ENCODE results near the gene PSD.

PSD gene

DNA sequence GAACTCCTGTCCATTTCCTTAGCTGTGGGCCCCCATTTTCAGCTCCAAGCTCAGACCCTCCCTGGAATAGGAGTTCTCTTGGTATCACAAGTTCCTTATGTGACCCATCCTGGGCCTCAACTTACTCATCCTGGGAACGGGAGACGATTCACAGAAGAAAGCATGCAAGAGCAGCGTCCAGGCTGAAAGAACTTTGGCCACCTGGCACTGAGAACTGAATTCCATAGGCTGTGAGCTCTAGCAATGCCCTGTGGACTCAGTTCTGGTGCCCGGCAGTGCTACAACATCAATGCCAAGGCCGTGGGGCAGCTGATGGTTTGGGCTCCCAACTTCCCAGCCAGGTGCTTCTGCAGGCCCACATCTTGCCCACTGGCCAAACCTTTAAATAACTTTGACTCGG, 17.7 kb upstream of the PSD start:
- peaks cover 5% of the 10 kb centered on the region for H3K4me1 ChIP-seq (ENCODE audit: control insufficient read depth, insufficient read depth, low read length)
- no peaks in the 10 kb centered on the region for H3K36me3 ChIP-seq (ENCODE audit: control insufficient read depth, insufficient read depth, low read length)
- H3K4me3 ChIP-seq (ENCODE audit: low read depth, low read length), result peak overlapping the region; percentile 23
- H3K27me3 ChIP-seq (ENCODE audit: control insufficient read depth, insufficient read depth, low read length), result peaks cover 41% of the 10 kb centered on the region
- no peaks in the 10 kb centered on the region for H3K9me3 ChIP-seq (ENCODE audit: control insufficient read depth, insufficient read depth, low read length)
- H3K9ac ChIP-seq (ENCODE audit: low read depth, low read length), result no peak overlapping the region

DNA sequence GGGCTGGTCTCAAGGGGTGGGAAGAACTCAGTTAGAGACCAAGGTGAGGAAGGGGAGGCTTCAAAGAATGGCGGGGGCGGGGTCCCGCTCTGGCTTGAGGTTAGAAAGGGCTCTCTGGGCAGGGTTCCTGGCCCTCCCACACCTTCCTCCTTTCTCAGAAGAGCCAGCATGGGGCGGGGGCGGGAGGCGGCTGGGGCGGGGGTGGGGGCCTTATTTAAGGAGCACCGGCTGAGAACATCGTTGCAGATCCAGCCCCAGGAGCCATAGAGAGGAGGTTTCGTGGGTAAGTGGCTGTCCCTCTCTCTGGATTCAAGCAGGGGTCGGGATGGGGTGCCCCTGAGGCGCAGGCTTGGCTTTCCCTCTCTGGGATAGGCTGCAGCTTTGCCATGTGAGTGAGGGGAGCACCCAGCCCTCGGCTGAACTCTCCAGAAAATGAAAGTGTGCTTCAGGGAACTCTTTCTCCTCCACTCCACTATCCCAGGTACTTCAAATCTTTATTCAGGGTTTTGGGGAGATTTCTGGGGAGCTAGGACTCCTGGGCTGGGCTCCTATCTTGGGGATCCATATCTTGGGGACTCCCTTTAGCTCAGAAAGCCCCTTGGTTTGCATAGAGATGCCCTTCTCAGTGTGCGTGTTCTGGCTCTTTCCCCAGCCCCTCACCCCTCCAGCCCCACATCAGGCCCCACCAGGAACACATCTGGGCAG, 17.1 kb upstream of the PSD start:
- peaks cover 5% of the 10 kb centered on the region for H3K4me1 ChIP-seq (ENCODE audit: control insufficient read depth, insufficient read depth, low read length)
- no peaks in the 10 kb centered on the region for H3K9me3 ChIP-seq (ENCODE audit: control insufficient read depth, insufficient read depth, low read length)
- peak overlapping the region; percentile 41 for H3K9ac ChIP-seq (ENCODE audit: low read depth, low read length)
- no peaks in the 10 kb centered on the region for H3K36me3 ChIP-seq (ENCODE audit: control insufficient read depth, insufficient read depth, low read length)
- H3K4me3 ChIP-seq (ENCODE audit: low read depth, low read length), result peak overlapping the region; percentile 50
- H3K27me3 ChIP-seq (ENCODE audit: control insufficient read depth, insufficient read depth, low read length), result peaks cover 41% of the 10 kb centered on the region

- Histone ChIP-seq H3K4me3 (ENCODE audit: low read depth, low read length) (peak overlapping the region; percentile 50), H3K9me3 (ENCODE audit: control insufficient read depth, insufficient read depth, low read length) (no peaks in the 10 kb centered on the region), H3K36me3 (ENCODE audit: control insufficient read depth, insufficient read depth, low read length) (no peaks in the 10 kb centered on the region), H3K27me3 (ENCODE audit: control insufficient read depth, insufficient read depth, low read length) (peaks cover 41% of the 10 kb centered on the region), H3K9ac (ENCODE audit: low read depth, low read length) (peak overlapping the region; percentile 41), H3K4me1 (ENCODE audit: control insufficient read depth, insufficient read depth, low read length) (peaks cover 5% of the 10 kb centered on the region)
Observed at GRCh38 chr10:102435133-102435497, 16.5 kb upstream of the PSD start.

DNA sequence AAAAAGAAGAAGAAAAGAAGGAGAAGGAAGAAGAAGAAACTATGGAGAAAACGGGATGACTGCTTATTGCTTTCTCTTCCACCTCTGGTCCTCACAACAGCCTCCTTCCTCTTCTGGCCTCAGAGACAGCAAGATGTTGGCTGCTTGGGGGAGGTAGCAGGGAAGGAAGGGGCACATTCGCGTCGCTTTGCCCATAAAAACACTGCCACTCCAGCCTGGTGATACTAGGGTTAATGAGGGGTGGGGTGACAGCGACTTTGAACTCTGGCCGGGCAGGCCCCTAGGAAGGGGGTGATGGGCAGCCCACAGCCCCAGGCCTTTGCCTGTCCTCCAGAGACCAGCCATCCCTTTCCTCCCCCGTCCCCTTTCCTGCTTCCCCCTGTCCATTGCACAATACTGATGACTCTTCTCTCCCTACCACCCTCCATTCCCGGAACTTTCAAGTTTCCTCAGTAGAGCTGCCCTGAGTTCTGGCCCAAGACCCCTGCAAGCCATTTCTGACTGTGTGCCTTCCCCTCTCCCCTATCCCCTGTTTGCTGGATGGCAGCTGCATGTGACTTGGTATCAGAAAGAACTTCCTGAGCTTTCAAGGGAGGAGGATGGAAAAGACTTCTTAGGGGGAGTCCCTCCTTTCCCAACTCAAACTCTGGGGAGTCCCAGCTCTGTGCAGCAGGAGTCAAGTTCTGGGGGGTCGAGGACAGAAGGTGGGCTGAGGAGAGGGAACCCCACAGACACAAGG, 16.0 kb upstream of the PSD start:
- Histone ChIP-seq H3K4me3 (ENCODE audit: low read depth, low read length) (peak overlapping the region; percentile 50), H3K9ac (ENCODE audit: low read depth, low read length) (no peak overlapping the region), H3K36me3 (ENCODE audit: control insufficient read depth, insufficient read depth, low read length) (no peaks in the 10 kb centered on the region), H3K4me1 (ENCODE audit: control insufficient read depth, insufficient read depth, low read length) (peaks cover 5% of the 10 kb centered on the region), H3K9me3 (ENCODE audit: control insufficient read depth, insufficient read depth, low read length) (no peaks in the 10 kb centered on the region), H3K27me3 (ENCODE audit: control insufficient read depth, insufficient read depth, low read length) (peaks cover 41% of the 10 kb centered on the region)

- Histone ChIP-seq H3K4me1 (ENCODE audit: control insufficient read depth, insufficient read depth, low read length) (peaks cover 5% of the 10 kb centered on the region), H3K27me3 (ENCODE audit: control insufficient read depth, insufficient read depth, low read length) (peaks cover 41% of the 10 kb centered on the region), H3K4me3 (ENCODE audit: low read depth, low read length) (no peak overlapping the region), H3K9ac (ENCODE audit: low read depth, low read length) (no peak overlapping the region), H3K9me3 (ENCODE audit: control insufficient read depth, insufficient read depth, low read length) (no peaks in the 10 kb centered on the region), H3K36me3 (ENCODE audit: control insufficient read depth, insufficient read depth, low read length) (no peaks in the 10 kb centered on the region)
Observed at GRCh38 chr10:102433619-102434046, 15.0 kb upstream of the PSD start.

DNA sequence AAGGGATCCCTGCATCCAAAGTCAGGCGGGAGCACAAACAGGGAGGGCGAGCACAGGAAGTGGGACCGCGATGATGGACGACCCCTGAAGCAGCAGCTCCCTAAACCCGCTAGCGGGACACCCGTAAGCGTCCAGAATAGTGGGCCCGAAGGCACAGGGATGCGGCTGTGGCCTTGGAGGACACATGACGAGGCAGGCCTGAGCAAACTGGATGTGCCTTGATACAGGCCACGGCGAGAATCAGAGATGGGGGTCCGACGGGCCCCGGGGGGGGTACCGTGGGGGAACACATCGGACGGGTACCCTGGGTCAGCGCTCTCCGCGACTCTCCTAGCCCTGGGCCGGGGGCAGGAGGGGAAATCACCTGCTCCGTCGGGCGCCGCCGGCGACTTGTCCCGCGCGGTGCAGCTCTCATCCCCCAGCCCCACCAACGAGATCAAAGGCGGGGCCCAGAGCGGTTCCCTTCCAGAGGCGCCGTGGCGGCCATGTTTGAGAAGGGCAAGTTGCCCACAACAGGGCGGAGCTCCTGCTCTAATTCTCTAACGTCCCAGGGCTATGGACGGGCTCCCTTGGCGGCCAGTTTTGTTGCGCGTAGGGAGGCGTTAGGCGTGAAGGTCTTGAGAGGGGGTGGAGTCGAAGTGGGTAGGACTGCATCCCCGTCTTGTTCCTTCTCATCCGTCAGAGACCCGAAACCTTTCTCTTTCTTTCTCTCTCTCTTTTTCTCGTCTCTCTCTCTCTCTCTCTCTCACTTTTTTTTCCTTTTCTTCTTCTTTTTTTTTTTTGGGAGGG, 13.8 kb upstream of the PSD start, which contains the start of gene CUEDC2:
TSS of gene CUEDC2 (minus strand) at position 413 of the 789 bp plus-strand sequence. CDS start 7,386 bp downstream, outside the sequence.
- peak within 1 kb of the TSS; percentile 74 for H3K9ac ChIP-seq (ENCODE audit: low read depth, low read length)
- no peaks in the 10 kb centered on the region for H3K36me3 ChIP-seq (ENCODE audit: control insufficient read depth, insufficient read depth, low read length)
- H3K4me1 ChIP-seq (ENCODE audit: control insufficient read depth, insufficient read depth, low read length), result peaks cover 5% of the 10 kb centered on the region
- peak within 1 kb of the TSS; percentile 90 for H3K4me3 ChIP-seq (ENCODE audit: low read depth, low read length)
- peaks cover 38% of the 10 kb centered on the region for H3K27me3 ChIP-seq (ENCODE audit: control insufficient read depth, insufficient read depth, low read length)
- no peaks in the 10 kb centered on the region for H3K9me3 ChIP-seq (ENCODE audit: control insufficient read depth, insufficient read depth, low read length)

DNA sequence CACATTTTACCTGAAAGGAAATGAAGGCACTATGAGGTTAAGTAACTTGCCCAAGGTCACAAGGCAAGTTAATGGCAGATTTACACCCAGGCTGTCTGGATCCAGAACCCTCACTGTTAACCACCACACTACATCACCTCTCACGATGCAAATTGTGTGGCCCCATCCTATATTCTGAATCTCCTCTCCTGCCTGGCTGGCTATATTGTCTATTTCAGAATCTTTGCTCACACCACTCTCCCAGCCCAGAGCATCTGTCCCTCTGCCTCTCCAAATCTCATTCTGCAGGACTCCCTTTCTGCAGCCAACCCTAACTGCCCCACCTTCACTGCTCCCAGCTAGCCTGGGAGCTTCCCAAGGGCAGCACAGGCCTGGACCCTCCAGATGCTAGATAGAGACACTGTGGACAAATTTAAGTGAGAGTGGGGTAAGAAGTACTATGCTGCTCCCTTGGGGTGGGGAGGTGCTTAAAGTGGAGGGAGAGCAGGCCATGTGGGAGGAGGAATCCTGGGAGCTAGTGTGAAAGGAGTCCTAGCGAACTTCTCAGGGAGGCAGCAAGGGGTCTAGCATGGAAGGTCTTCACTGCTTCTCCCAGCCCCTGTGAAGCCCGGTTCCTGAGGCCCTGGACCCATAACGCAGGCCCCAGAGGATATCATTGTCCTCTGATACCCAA, 13.0 kb upstream of the PSD start:
- peak overlapping the region; percentile 90 for H3K4me3 ChIP-seq (ENCODE audit: low read depth, low read length)
- H3K9me3 ChIP-seq (ENCODE audit: control insufficient read depth, insufficient read depth, low read length), result no peaks in the 10 kb centered on the region
- H3K36me3 ChIP-seq (ENCODE audit: control insufficient read depth, insufficient read depth, low read length), result no peaks in the 10 kb centered on the region
- H3K27me3 ChIP-seq (ENCODE audit: control insufficient read depth, insufficient read depth, low read length), result peaks cover 34% of the 10 kb centered on the region
- H3K4me1 ChIP-seq (ENCODE audit: control insufficient read depth, insufficient read depth, low read length), result peaks cover 5% of the 10 kb centered on the region
- peak overlapping the region; percentile 74 for H3K9ac ChIP-seq (ENCODE audit: low read depth, low read length)

- Histone ChIP-seq H3K4me3 (ENCODE audit: low read depth, low read length) (no peak overlapping the region), H3K9me3 (ENCODE audit: control insufficient read depth, insufficient read depth, low read length) (no peaks in the 10 kb centered on the region), H3K27me3 (ENCODE audit: control insufficient read depth, insufficient read depth, low read length) (peaks cover 16% of the 10 kb centered on the region), H3K9ac (ENCODE audit: low read depth, low read length) (no peak overlapping the region), H3K4me1 (ENCODE audit: control insufficient read depth, insufficient read depth, low read length) (no peaks in the 10 kb centered on the region), H3K36me3 (ENCODE audit: control insufficient read depth, insufficient read depth, low read length) (no peaks in the 10 kb centered on the region)
Observed at GRCh38 chr10:102429468-102429867, 10.9 kb upstream of the PSD start.

- Histone ChIP-seq H3K4me3 (ENCODE audit: low read depth, low read length) (no peak overlapping the region), H3K4me1 (ENCODE audit: control insufficient read depth, insufficient read depth, low read length) (peaks cover 2% of the 10 kb centered on the region), H3K27me3 (ENCODE audit: control insufficient read depth, insufficient read depth, low read length) (no peaks in the 10 kb centered on the region), H3K36me3 (ENCODE audit: control insufficient read depth, insufficient read depth, low read length) (peaks cover 8% of the 10 kb centered on the region), H3K9ac (ENCODE audit: low read depth, low read length) (no peak overlapping the region), H3K9me3 (ENCODE audit: control insufficient read depth, insufficient read depth, low read length) (no peaks in the 10 kb centered on the region)
Observed at GRCh38 chr10:102426803-102427287, 8.3 kb upstream of the PSD start.

DNA sequence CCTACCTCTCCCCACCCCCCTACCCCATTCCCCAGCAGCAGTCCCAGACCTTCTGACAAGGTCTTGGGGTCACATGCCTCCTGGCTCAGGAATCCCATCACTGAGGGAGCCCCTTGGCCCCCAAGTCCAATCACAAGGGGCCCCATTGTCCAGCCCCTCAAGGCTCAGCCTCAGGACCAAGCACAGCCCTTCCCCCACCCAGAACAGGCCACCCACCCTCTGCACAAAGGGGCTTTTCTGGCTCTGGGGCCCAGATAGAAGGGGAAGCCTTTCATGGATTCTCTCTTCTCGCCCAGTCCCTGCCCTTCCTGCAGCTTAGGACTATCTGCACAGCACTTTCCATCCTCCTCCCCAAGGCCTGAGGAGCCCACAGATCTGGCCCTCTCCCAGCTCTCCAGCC, 6.9 kb upstream of the PSD start:
- Histone ChIP-seq H3K9ac (ENCODE audit: low read depth, low read length) (no peak overlapping the region), H3K9me3 (ENCODE audit: control insufficient read depth, insufficient read depth, low read length) (no peaks in the 10 kb centered on the region), H3K4me1 (ENCODE audit: control insufficient read depth, insufficient read depth, low read length) (peaks cover 2% of the 10 kb centered on the region), H3K27me3 (ENCODE audit: control insufficient read depth, insufficient read depth, low read length) (no peaks in the 10 kb centered on the region), H3K36me3 (ENCODE audit: control insufficient read depth, insufficient read depth, low read length) (peaks cover 8% of the 10 kb centered on the region), H3K4me3 (ENCODE audit: low read depth, low read length) (no peak overlapping the region)

DNA sequence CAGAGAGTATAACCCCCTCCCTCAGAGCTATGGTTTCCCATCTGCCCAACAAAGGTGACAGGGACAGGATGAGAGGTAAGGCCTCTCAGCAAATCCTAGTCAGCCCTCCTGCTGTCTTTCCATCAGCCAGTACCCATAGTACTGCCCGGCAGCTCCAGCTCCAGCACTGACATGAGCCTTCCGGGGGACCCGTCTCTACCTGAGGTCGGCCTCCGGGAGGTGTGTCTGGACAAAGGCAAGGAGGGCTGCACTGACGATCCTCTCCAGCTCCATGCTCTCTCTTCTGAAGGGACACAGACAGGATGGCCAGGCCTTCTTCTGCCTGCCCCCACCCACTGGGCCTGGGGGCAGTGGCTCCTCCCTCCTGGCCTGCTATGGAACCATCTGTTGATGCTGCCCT, 6.3 kb upstream of the PSD start:
- Histone ChIP-seq H3K27me3 (ENCODE audit: control insufficient read depth, insufficient read depth, low read length) (no peaks in the 10 kb centered on the region), H3K9me3 (ENCODE audit: control insufficient read depth, insufficient read depth, low read length) (no peaks in the 10 kb centered on the region), H3K36me3 (ENCODE audit: control insufficient read depth, insufficient read depth, low read length) (peaks cover 8% of the 10 kb centered on the region), H3K4me3 (ENCODE audit: low read depth, low read length) (no peak overlapping the region), H3K4me1 (ENCODE audit: control insufficient read depth, insufficient read depth, low read length) (peaks cover 2% of the 10 kb centered on the region), H3K9ac (ENCODE audit: low read depth, low read length) (no peak overlapping the region)
